ENCODE data around the gene RNF123.
A peak's percentile ranks its signal among the peaks of the same experiment; 100 is the strongest.

The RNF123 gene

DNA sequence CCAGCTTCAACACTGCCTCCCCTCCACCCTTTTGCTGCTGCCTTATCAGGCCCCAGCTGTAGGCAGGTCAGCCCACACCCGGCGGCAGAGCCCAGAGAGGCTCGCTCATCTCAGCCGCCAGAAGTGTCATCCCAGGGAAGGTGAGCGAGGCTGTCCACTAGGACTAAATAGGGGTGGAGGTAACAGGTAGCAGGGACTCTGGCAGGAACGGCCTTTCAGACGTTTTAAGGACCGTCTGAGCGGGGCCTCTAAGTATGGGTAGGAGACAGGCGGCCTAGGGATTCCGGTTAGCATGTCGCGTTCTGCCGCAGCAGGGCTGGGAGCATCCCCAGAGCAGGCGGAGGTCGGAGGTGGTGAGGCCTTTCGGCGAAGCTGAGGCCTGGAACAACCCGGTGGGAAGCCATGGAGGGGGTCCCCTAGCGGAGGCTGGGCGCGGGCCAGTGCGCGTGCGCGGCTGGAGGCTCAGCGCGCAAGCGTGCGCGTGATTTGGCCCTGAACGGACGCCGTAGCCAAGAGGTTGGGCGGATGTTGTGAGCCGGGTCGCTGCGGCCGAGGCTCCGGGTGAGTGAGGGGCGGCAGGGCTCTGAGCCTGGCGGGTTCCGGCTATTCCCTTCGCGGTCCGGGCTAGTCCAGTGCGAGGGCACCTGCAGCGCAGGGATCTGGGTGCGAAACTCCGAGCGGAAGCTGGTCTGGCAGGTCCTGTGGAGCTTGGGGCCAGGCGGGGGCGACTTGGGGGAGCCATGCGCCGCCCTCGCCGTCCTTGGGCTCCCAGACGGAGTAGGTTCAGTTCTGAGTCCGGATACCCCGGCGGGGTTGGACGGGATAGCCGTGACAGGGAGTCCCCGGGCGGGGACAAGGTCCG, at the start of gene RNF123, which contains the start of gene MST1:
Gene RNF123, plus strand, starts transcription at position 512 of the 862 bp plus-strand sequence. CDS start 1,609 bp downstream, outside the sequence.
Gene MST1, minus strand, starts transcription at position 429 of the 862 bp plus-strand sequence. CDS start 783 bp downstream, outside the sequence.
- DNase-seq (ENCODE audit: low read depth), result peak; percentile 23

- DNase-seq (ENCODE audit: low read depth), result no peak
These were observed 48.1 kb upstream of the RNF123 start for GRCh38 chr3:49641292-49641691.

GRCh38 chr3:49641921-49642707, 47.2 kb upstream of the RNF123 start:
- no peak for DNase-seq (ENCODE audit: low read depth)

GRCh38 chr3:49642708-49643145, 46.6 kb upstream of the RNF123 start:
- DNase-seq (ENCODE audit: low read depth), result no peak

GRCh38 chr3:49644684-49645083, 44.7 kb upstream of the RNF123 start:
- DNase-seq (ENCODE audit: low read depth), result no peak

DNA sequence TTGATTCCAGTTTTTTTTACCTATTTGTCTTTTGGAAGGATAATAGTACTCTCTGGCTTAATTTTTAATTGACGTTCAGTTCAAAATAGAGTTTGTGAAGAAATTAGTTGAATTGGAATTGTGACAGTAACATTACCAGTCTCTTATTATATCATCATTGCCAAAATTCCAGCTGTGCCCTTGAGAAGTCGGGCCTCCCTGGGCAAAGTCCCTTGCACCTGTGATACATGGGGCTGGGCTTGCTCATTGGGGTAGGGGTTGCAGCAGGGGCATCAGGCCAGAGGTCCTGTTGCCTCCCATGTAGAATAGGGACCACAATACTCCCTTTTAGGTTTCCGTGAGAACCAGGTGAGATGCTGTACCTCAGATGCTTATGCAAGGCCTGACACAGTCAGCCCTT, 43.1 kb upstream of the RNF123 start:
- DNase-seq (ENCODE audit: low read depth), result no peak

DNA sequence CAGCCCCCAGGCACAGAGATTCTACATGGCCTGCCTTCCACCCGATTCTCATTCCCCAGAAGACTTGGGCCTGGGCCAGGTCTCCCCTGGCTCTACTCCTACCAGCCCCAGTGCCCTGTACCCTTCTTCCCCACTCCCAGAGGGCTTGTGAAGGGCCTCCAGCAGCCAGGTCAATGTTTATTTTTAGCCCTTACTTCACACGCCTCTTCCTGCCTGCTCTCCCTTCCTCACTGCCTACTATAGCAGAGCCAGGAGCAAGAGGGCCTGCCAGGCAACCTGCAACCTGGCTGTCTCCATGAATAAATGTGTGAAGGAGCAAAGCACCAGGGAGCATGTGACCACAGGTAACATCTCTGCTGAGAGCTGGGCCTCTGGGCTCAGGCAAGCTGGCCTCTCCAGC, 41.6 kb upstream of the RNF123 start:
- DNase-seq (ENCODE audit: low read depth), result no peak

DNA sequence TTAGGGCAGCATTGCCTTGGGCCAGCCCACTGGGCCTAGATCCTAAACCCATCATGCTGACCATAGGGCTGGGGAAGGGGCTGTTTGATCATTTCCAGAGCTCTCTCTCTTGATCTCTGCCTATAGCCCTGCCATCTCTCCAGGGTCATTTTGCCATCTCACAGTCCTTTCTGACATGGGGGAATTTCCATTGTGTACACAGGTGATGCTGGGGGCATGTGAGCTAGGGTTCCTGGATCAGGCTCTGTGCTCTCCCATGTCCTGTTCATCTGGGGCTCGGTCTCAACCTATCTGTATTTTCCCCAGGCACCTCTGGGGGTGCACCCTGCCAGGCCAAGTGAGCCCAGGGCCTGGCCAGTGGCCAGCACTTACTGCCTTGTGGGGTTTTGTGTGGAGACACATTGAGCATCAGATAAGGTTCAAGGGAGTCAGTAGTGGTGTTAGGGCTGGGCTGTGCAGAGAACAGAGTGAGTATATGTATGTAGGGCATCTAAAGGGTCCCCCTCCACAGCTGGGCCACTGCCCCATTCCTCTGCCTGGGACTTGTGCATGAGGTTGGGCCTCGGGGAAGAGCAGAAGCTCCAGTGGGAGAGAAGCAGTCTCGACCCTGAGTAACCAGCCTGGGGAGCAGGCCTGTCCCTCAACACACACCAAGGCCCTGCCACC, 40.9 kb upstream of the RNF123 start:
- no peak for DNase-seq (ENCODE audit: low read depth)

DNA sequence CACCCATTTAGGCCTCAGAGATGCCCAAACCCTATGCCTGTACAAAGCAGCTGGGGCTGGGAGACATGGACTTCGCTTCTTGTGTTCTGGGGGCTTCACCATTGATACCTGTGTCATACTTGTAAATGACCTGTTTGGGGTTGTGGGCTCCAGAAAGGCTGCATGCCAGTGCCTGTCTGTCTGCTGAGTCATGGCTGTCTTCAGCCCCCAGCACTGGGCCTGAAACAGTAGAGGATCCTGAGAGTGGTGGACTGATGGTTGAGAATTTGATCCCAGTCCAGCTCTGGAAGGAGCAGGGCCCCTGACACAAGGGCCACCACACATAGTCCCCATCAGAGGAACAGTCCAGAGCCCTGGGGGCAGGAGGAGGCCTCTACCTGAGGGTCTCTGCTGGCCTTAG, 39.8 kb upstream of the RNF123 start:
- DNase-seq (ENCODE audit: low read depth), result no peak

GRCh38 chr3:49650177-49650576, 39.2 kb upstream of the RNF123 start:
- no peak for DNase-seq (ENCODE audit: low read depth)

- no peak for DNase-seq (ENCODE audit: low read depth)
These were observed 38.7 kb upstream of the RNF123 start for GRCh38 chr3:49650637-49651036.

- no peak for DNase-seq (ENCODE audit: low read depth)
These were observed 37.0 kb upstream of the RNF123 start for GRCh38 chr3:49652218-49652902.

DNA sequence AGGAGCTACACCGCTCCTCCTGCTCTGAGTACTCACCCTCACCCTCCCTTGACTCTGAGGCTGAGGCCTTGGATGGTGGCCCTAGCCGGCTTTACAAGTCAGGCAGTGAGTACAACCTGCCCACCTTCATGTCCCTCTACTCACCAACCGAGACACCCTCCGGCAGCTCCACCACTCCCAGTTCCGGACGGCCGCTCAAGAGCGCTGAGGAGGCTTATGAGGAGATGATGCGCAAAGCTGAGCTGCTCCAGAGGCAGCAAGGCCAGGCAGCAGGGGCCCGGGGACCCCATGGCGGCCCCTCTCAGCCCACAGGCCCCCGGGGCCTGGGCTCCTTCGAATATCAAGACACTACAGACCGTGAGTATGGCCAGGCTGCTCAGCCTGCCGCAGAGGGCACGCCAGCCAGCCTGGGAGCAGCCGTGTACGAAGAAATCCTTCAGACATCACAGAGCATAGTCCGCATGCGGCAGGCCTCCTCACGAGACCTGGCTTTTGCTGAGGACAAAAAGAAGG, 36.4 kb upstream of the RNF123 start:
- no peak for DNase-seq (ENCODE audit: low read depth)

DNA sequence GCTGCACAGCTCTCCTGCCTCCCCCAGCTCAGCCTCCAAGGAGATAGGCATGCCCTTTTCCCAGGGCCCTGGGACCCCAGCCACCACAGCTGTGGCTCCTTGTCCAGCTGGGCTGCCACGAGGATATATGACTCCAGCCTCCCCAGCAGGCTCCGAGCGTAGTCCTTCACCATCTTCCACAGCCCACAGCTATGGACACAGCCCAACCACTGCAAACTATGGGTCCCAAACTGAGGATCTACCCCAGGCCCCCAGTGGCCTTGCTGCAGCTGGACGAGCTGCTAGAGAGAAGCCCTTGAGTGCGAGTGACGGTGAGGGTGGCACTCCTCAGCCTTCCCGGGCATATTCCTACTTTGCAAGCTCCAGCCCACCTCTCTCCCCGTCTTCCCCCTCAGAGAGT, 35.7 kb upstream of the RNF123 start:
- no peak for DNase-seq (ENCODE audit: low read depth)

DNA sequence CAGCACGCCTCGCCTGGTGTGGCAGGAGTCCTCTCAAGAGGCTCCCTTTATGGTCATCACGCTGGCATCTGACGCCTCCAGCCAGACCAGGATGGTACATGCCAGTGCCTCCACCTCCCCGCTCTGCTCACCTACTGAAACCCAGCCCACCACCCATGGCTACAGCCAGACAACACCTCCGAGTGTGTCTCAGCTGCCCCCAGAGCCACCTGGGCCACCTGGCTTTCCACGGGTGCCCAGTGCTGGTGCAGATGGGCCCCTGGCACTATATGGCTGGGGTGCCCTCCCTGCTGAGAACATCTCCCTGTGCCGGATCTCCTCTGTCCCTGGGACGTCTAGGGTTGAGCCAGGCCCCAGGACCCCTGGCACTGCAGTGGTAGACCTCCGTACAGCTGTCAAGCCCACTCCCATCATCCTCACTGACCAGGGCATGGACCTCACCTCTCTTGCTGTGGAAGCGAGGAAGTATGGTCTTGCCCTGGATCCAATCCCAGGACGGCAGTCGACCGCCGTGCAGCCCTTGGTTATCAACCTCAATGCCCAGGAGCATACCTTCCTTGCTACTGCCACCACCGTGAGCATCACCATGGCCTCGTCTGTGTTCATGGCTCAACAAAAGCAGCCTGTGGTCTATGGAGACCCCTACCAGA, 35.1 kb upstream of the RNF123 start:
- DNase-seq (ENCODE audit: low read depth), result no peak

- no peak for DNase-seq (ENCODE audit: low read depth)
These were observed 34.3 kb upstream of the RNF123 start for GRCh38 chr3:49654955-49655556.

DNA sequence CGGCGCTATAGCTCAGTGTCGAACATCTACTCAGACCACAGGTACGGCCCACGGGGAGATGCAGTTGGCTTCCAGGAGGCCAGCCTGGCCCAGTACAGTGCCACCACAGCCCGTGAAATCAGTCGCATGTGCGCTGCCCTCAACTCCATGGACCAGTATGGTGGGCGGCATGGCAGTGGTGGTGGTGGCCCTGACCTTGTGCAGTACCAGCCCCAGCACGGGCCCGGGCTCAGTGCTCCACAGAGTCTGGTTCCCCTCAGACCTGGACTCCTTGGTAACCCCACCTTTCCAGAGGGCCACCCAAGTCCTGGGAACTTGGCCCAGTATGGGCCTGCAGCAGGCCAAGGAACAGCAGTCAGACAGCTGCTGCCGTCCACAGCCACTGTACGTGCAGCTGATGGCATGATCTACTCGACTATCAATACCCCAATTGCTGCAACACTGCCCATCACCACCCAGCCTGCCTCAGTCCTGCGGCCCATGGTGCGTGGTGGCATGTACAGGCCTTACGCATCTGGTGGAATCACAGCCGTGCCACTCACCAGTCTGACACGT, 33.5 kb upstream of the RNF123 start:
- DNase-seq (ENCODE audit: low read depth), result no peak

- DNase-seq (ENCODE audit: low read depth), result no peak
These were observed 32.7 kb upstream of the RNF123 start for GRCh38 chr3:49656541-49657112.

DNA sequence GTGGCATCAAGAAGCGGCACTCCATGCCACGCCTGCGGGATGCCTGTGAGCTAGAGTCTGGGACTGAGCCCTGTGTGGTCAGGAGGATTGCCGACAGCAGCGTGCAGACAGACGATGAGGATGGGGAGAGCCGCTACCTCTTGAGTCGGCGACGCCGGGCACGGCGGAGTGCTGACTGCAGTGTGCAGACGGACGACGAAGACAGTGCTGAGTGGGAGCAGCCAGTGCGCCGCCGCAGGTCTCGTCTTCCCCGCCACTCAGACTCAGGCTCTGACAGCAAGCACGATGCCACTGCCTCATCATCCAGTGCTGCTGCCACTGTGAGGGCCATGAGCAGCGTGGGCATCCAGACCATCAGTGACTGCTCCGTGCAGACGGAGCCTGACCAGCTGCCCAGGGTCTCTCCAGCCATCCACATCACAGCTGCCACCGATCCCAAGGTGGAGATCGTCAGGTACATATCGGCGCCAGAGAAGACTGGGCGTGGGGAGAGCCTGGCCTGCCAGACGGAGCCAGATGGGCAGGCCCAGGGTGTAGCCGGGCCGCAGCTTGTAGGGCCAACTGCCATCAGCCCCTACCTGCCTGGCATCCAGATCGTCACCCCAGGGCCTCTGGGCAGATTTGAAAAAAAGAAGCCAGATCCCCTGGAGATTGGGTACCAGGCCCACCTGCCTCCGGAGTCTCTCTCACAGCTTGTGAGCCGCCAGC, 32.0 kb upstream of the RNF123 start:
- no peak for DNase-seq (ENCODE audit: low read depth)

Data from non-pigmented ciliary epithelial cell (primary cell).